HT-29 (cell line): ENCODE data around the gene ALOX5. TPM values are rescaled to one million over a fixed set of nuclear protein-coding genes. Genes with fewer than 3 reads are reported as not detected.
"Not testable (repeated sequence)": the region's sequence is repeated elsewhere in the genome, so short reads cannot be mapped to it uniquely, and the experiment has no call there.

ENCODE experiments used
- DNase-seq: peaks from one replicate; pipeline ENCODE4 v3.0.0-alpha.2; 2015; ENCODE audit warnings: low spot score
- total RNA-seq: library from RNA; depleted of rRNA; stranded (reverse); fragments of >200 nt; shearing (Covaris generic); gene quantifications from 2 replicates; pipeline ENCODE4 v1.2.3, GENCODE V29; 2014

The ALOX5 gene
- total RNA-seq, 1 experiment from 2014 or later: 43.4 TPM

DNA sequence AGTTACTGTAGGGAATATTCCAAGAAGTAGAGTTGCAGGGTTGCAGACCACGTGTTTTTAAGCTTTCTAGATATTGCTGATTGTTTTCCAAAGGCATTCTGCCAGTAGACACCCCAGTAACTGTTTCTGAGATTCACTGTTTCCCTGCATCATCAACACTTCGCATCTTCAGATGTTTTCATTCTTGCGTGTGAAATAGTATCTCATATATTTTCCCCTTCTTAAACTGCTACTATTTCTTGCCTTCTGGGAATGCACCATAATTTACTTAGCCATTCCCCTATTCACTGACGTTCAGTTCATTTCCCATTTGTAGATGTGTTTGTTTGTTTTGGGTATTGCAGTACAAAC is 30.7 kb downstream of the ALOX5 start:
- no peak for DNase-seq

DNA sequence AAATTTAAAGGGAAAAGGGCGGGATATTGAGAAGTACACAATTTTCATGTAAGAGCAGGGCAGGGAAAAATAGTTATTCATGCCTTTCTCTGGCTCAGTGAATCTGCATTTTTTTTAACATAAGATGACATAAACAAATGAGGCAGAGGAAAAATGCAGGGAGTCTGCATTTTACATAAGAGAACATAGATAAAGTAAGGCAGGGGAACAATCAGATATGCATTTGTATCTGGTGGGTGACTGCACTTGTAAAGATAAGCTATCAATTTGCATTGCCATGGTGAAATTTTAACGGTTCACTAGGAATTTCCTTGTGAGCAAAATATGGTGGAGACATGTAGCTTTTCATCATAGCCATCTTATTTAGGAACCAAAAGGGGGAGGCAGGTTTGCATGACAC is 33.5 kb downstream of the ALOX5 start:
- DNase-seq: no peak

- no peak for DNase-seq
Measured at GRCh38 chr10:45408421-45409319, 34.7 kb downstream of the ALOX5 start.

DNA sequence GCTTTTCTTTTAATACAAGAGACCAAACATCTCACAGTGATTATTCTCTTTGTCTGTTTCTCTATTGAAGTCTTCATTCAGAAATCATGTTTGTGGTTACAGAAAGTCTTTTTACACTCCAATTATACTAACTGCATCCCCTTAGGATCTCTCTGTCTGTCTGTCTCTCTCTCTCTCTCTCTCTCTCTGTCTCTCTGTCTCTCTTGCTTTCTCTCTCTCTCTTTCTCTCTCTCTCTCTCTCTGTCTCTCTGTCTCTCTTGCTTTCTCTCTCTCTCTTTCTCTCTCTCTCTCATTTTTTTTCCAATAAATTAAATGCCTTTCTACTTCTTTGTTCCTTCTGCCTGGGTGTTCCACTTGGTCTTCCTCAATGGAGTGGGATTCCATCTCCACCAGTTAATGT is 35.3 kb downstream of the ALOX5 start:
- DNase-seq: not testable (repeated sequence)

GRCh38 chr10:45409782-45410181 is 35.8 kb downstream of the ALOX5 start:
- no peak for DNase-seq

DNA sequence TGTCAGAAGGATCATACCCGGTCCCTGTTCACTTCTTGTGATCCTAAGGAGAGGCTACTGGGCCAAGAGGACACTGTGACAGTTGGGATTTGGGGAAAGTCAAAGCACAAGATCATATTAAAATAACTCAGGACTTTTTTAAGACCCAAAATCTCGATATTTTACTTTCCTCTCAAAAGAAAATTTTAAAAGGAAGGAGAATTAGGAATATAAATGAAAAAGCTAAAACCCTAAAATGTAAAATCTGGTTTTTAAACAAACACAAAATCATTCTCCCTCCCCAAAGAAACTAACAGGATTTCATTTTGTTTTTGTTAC is 36.4 kb downstream of the ALOX5 start:
- DNase-seq: no peak

GRCh38 chr10:45410807-45411606 is 37.0 kb downstream of the ALOX5 start:
- no peak for DNase-seq

DNA sequence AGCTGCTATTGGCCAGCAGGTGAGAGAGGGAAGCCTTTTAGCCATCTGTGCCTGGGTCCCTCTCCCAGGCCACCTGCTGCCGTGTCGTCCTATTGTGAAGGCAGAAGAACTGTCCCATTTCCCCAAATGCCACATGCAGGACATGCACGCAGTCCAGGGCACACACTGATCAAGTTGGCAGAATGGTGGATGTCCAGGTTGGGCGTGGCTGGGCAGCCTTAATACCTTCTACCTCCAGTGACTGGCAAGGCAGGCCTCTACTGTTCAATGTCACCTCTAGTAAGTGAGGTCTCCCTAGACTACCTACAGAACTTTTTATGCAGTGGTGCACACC is 37.6 kb downstream of the ALOX5 start:
- DNase-seq: no peak

- not testable (repeated sequence) for DNase-seq
Measured at GRCh38 chr10:45415062-45415461, 41.0 kb downstream of the ALOX5 start.

DNA sequence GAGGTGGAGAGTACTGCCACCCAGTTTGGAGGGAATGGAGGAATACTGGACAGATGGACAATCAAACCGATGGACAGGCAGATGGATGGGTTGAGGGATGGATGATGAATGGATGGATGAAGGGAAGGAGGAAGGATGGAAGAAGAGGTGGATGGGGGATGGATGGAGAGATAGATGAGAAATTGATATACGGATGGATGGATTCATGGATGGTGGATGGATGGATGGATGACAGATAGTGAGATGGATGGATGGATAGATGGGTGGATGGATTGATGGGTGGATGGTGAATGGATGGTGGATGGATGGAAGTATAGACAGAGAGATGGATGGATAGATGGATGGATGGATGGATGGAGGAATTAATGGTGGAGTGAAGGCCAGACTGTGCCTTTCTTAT is 42.6 kb downstream of the ALOX5 start:
- no peak for DNase-seq

DNA sequence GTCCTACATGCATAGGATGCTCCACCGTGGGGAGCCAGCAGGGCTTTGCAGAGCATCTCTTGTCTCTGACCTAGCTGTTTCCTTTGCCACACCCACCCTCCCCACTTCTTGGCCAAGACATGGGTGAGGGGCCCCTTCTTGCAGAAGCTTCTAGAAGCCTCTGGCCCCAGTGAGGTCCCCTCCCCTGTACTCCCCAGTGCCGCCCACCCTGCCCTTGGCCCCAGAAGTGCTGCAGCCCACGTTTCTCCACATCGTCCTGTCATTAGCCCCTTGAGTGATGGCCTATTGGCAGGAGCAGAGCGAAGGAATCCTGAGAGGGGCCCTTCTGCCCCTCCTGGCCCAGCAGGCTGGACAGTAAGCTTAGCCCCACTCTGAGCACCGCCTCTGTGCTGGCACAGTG is 43.7 kb downstream of the ALOX5 start:
- DNase-seq: no peak

DNA sequence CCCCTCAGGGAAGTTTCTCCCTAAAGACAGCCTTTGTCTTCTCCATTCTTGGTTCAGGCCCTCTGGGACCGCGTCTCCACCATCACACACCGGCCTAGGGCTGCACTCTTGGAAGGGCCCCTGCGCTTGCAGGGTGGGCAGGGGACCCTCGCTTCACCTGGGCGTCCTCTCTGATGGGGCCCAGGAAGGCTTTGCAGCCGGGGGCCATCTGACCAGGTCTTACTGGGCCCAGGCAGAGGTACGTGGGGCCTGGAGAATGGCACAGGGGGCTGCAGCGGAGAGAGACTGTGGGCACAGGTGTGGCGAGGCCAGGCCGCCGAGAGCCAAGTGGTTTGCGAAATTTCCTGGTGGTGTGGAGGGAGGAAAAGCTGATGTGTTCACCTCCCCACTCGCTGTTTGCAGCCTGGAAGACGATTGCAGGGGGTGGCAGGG is 44.4 kb downstream of the ALOX5 start:
- no peak for DNase-seq

- peak; percentile 48 for DNase-seq
Measured at GRCh38 chr10:45418849-45419675, 45.0 kb downstream of the ALOX5 start.

DNA sequence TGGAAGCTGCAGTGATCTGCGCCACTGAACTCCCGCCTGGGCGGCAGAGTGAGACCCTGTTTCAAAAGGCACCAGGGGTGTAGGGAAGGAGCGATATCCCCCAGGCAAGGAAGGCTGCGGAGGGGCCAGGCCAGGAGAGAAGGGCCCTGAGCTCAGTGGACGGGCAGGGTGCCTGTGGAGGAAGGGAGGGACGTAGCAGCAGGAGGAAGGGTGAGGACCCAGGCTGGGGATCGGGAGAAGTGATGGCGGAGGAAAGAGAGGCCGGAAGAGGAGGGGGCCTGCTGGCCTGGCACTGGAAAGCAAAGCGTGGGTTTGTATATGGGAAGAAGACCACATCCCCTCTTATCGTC is 45.6 kb downstream of the ALOX5 start:
- no peak for DNase-seq

DNA sequence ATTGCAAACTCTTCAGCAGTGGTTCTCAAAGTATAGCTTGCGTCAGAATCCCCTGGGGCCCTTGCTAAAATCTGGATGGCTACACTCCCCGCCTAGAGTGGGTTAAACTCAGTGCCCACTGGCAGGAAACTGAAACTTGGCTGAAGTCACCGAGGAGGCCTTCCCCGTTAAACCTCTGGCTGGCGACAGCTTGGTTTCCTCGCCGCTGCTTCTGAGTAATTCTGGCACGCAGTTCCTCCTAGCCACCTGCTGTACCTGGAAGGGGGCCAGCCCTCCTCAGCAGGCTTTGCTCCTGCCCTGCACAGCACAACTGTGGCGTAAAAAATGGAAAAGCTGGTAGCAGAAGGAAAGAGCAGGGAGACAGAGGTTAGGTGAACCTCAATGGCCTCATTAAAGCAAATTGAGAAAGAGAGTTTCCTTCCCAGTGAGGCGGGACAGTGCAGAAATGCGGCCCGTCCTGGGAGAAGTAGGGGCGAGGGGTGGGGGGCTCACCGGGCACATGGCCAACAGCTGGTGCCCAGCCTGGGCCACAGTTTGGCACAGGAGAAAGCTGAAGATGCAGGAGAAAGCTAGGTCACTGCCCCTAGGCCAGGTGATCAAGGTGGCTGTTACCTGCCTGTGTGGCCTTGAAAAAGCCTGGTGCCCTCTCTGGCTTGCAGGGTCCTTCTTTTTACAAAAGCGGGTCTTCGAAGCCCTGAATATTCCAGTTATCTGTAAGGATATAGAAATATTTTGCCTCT is 46.6 kb downstream of the ALOX5 start:
- peak; percentile 79 for DNase-seq

- no peak for DNase-seq
Measured at GRCh38 chr10:45421221-45422097, 47.4 kb downstream of the ALOX5 start.

DNA sequence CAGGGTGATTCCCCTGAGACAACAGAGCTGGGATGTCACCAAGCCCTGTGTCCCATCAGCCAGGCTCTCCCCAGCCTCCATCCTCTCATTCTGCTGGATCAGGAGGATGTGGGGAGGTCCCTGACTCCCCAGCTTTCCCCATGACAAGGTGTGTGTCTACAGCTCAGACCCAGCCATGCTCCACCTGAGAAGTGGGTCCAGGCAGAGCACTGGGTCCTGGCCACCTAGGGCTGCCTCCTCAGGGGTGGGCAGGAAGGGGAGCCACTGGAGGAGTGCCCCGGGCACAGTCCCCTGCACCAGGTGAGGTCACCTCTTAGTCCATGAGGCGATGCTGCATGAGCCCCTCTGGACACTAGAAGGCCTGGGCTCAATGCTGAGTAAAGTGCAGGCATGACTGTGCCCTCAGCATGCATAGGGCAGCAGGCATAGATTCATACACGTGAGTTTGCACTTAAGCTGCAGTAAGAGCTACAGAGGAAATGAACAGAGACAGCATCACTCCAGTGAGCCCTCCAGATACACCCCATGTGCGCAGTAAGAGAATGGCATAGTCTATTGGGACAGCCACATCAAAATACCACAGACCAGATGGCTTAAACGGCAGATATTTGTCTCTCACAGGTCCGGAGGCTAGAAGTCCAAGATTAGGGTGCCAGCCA is 48.3 kb downstream of the ALOX5 start:
- no peak for DNase-seq

- no peak for DNase-seq
Measured at GRCh38 chr10:45422866-45423659, 49.0 kb downstream of the ALOX5 start.

GRCh38 chr10:45423976-45424499 is 50.0 kb downstream of the ALOX5 start:
- no peak for DNase-seq
